ENCODE results near the gene PRKCE. TPM values are rescaled to one million over a fixed set of nuclear protein-coding genes. Genes with fewer than 3 reads are reported as not detected.

PRKCE gene
- total and polyA plus RNA-seq, 7 donors = 3.0 to 21.9 (median 15.8) TPM

DNA sequence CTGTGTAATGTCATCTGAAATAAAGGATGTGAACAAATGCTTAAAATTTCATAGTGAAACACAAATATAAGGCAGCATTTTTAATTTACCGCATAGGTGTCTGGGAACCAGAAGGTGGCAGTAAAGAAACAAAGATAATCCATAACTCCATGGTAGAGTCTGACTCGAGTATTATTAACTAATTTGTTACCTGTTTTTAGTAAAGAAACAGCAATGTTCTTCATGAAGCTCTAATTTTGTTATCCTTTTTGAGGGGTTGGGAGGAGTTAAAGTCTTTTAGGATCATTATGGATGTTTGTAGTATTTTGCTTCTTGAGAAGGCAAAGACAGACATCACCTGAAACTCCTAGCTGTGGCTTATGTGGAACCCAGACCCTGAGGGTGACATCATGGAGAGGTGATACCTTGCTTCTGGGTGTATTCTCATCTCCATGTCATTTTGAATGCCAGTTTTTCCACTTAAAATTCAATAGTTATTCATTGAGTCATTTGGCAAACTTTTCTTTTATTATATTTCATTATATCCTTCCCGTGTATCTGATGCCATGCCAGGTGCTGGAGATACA is 359.5 kb downstream of the PRKCE start:
- 37 to 46% methylated on average over 3 of the region's 3 CpGs for WGBS, 2 donors
- H3K4me3 ChIP-seq = no peak overlapping the region
- no peaks in the 10 kb centered on the region for H3K9me3 ChIP-seq
- H3K4me1 ChIP-seq = no peaks in the 10 kb centered on the region
- no peak for TF ChIP-seq POLR2AphosphoS5 (IDR thresholded peaks at IDR 0.05)
- TF ChIP-seq EP300 (IDR thresholded peaks at IDR 0.05) = no peak
- TF ChIP-seq POLR2A (IDR thresholded peaks at IDR 0.05) = no peak
- TF ChIP-seq, protein P1, sequence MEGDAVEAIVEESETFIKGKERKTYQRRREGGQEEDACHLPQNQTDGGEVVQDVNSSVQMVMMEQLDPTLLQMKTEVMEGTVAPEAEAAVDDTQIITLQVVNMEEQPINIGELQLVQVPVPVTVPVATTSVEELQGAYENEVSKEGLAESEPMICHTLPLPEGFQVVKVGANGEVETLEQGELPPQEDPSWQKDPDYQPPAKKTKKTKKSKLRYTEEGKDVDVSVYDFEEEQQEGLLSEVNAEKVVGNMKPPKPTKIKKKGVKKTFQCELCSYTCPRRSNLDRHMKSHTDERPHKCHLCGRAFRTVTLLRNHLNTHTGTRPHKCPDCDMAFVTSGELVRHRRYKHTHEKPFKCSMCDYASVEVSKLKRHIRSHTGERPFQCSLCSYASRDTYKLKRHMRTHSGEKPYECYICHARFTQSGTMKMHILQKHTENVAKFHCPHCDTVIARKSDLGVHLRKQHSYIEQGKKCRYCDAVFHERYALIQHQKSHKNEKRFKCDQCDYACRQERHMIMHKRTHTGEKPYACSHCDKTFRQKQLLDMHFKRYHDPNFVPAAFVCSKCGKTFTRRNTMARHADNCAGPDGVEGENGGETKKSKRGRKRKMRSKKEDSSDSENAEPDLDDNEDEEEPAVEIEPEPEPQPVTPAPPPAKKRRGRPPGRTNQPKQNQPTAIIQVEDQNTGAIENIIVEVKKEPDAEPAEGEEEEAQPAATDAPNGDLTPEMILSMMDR (IDR thresholded peaks at IDR 0.05) = peak in 3 of 4 experiments; percentile 53 to 57 (median 53)
- H3K27ac ChIP-seq = no peak overlapping the region
- H3K27me3 ChIP-seq = no peaks in the 10 kb centered on the region
- intact Hi-C loops (cut with DNase I) = loop anchor here (1.0 to 5.0 kb wide), 3 partner anchors 286 to 450 kb away; partner anchors contain the start of gene EPAS1
- peaks cover 4 to 61% (median 9%) of the 10 kb centered on the region in 4 donors for H3K36me3 ChIP-seq
- no peak for DNase-seq

DNA sequence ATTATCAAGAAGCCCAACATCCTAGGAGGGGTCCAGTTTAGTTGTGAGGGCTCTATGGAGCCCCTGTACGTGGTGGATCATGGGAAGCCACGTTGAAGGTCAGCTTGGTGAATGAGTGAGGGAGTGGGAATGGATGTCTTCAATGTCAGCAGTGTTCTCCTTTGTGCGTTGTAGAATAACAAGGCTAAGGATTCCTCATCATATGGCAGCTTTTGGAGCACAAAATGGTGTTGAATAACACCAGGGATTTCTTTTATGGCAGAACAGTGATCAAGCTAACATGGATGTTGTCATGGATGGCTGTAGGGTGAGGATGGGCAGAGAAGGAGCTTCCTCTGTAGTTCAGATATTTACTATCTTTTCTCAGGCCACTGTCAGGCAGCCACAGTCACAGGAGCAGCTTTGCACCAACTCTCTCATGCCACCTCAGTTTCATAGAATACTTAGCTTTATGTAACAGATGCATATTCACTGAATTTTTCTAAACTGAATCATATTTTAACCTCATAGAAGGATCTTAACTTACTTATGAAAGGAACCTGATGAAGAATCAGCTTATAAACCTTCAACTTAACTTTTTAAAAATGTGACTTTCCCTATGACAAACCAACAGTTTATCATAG is 361.3 kb downstream of the PRKCE start:
- Histone ChIP-seq H3K4me3 (no peak overlapping the region), H3K9me3 (no peaks in the 10 kb centered on the region), H3K27me3 (no peaks in the 10 kb centered on the region), H3K4me1 (no peaks in the 10 kb centered on the region), H3K36me3 (peaks cover 0 to 45% (median 6%) of the 10 kb centered on the region in 4 donors), H3K27ac (no peak overlapping the region)
- TF ChIP-seq, protein P1 (IDR thresholded peaks at IDR 0.05) = no peak
- TF ChIP-seq POLR2AphosphoS5 (IDR thresholded peaks at IDR 0.05) (no peak), EP300 (IDR thresholded peaks at IDR 0.05) (no peak), POLR2A (IDR thresholded peaks at IDR 0.05) (no peak)
- 58 to 59% methylated on average over 3 of the region's 3 CpGs for WGBS, 2 donors
- intact Hi-C loops (cut with DNase I) = loop anchor here (5.0 kb wide), 1 partner anchor 285 kb away; the partner anchor contains the start of gene EPAS1
- DNase-seq = no peak

DNA sequence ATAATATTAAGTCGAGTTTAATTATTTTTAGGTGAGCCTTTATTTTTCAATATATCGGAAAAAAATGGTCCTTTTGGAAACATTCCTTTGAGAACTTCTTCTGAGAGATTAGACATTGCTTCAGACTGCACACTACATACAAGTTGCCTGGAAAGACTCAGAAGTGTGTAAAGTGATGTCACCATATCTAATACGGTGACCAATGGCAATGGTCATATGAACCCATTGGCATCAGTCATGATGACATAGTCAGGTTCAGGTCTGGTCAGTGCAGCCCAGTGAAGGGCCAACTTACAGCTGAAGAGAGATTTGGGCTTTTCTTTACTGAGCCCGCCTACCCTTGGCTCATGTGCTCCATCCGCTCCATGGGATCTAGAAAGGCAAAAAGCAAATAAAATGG is 362.3 kb downstream of the PRKCE start:
- intact Hi-C loops (cut with DNase I) = loop anchor here (5.0 kb wide), 1 partner anchor 284 kb away; the partner anchor contains the start of gene EPAS1

DNA sequence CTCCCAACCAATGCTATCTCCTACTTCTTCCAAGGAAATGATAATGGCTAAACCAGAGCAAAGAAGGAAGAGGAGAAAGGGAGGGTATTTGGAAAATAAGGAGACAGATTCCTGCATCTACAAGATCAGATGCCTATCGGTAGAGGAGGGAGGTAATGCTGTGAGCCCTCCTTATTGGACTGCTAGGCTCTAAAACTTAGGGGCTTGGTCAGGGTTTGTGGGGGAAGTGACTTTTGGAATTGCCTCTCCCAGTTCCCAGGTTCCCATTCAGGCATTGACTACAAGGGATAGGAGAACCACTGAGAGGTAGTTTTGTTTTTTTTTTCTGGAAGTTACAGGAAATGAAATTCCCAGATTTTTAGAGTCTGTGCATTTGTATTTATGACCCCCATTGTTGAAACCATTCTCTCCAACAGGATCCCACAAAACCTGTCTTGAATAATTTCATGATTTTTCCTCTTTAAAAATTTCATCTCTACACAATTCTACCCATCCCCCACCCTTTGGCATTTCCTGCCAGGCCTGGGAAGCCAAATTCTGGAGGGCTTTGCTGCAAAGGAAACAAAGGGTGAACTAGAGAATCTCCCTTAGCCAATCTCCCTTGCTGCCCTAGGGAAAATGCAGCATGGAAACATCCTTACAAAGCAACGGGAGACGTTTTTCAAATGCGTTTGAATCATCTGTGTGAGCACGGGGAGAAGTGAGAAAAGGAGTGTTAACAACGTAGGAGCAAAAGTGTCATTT is 363.6 kb downstream of the PRKCE start:
- WGBS, 2 donors = 76 to 89% methylated on average over 6 of the region's 6 CpGs
- no peaks in the 10 kb centered on the region for H3K27me3 ChIP-seq
- TF ChIP-seq EP300 (IDR thresholded peaks at IDR 0.05) (no peak), POLR2AphosphoS5 (IDR thresholded peaks at IDR 0.05) (no peak), POLR2A (IDR thresholded peaks at IDR 0.05) (no peak)
- TF ChIP-seq, protein P1 (IDR thresholded peaks at IDR 0.05) = no peak
- no peaks in the 10 kb centered on the region for H3K9me3 ChIP-seq
- H3K4me1 ChIP-seq = no peaks in the 10 kb centered on the region
- H3K27ac ChIP-seq = no peak overlapping the region
- no peak overlapping the region for H3K4me3 ChIP-seq
- DNase-seq = no peak
- intact Hi-C loops (cut with DNase I) = loop anchor here (5.0 kb wide), 1 partner anchor 282 kb away; the partner anchor contains the start of gene EPAS1
- H3K36me3 ChIP-seq = peaks cover 0 to 38% (median 2%) of the 10 kb centered on the region in 4 donors

More for the DNA sequence above, 362.3 kb downstream of the PRKCE start:
- TF ChIP-seq POLR2AphosphoS5 (IDR thresholded peaks at IDR 0.05) (no peak), POLR2A (IDR thresholded peaks at IDR 0.05) (no peak), EP300 (IDR thresholded peaks at IDR 0.05) (no peak)
- TF ChIP-seq, protein P1 (IDR thresholded peaks at IDR 0.05) = no peak
- no peak overlapping the region for H3K27ac ChIP-seq
- H3K27me3 ChIP-seq = no peaks in the 10 kb centered on the region
- H3K4me3 ChIP-seq = no peak overlapping the region
- H3K36me3 ChIP-seq = peaks cover 0 to 38% (median 2%) of the 10 kb centered on the region in 4 donors
- 96 to 97% methylated on average over 5 of the region's 5 CpGs for WGBS, 2 donors
- DNase-seq = no peak
- no peaks in the 10 kb centered on the region for H3K4me1 ChIP-seq
- no peaks in the 10 kb centered on the region for H3K9me3 ChIP-seq

Data from sigmoid colon (tissue), 7 donors.